NT2/D1 (cell line): ENCODE data around the gene SLC4A1AP.
"Not testable (repeated sequence)": the region's sequence is repeated elsewhere in the genome, so short reads cannot be mapped to it uniquely, and the experiment has no call there.

Experiments used
- DNase-seq: peaks from one replicate; pipeline ENCODE4 v3.0.0-alpha.2; 2011; ENCODE audit warnings: low read depth, low spot score
- H3K27me3 ChIP-seq: 2 replicates; pipeline ENCODE4 v1.6.0; 2011; ENCODE audit warnings: mild to moderate bottlenecking; ENCODE audit not compliant: insufficient read length, insufficient read depth
- H3K36me3 ChIP-seq: 2 replicates; pipeline ENCODE4 v1.6.1; 2011; ENCODE audit warnings: mild to moderate bottlenecking, low read length, mixed read lengths; ENCODE audit not compliant: insufficient read depth, insufficient read length
- H3K4me1 ChIP-seq: 2 replicates; pipeline ENCODE4 v1.5.1; 2011; ENCODE audit not compliant: insufficient read depth, insufficient read length
- H3K4me3 ChIP-seq: 2 replicates; pipeline ENCODE4 v1.5.1; 2011; ENCODE audit warnings: low read depth; ENCODE audit not compliant: insufficient read length
- H3K9ac ChIP-seq: 2 replicates; pipeline ENCODE4 v1.6.0; 2011; ENCODE audit warnings: low read depth; ENCODE audit not compliant: insufficient read length
- H3K9me3 ChIP-seq: 2 replicates; pipeline ENCODE4 v1.5.1; 2011; ENCODE audit warnings: mild to moderate bottlenecking, low read length; ENCODE audit not compliant: insufficient read depth
- SUZ12 ChIP-seq: IDR thresholded peaks from 2 replicates; pipeline ENCODE4 v1.6.1; 2011; ENCODE audit not compliant: insufficient read length, insufficient read depth; ENCODE audit errors: extremely low read depth
- YY1 ChIP-seq: IDR thresholded peaks from 2 replicates; pipeline ENCODE4 v1.6.1; 2011; ENCODE audit not compliant: insufficient read length, insufficient read depth
- ZNF274 ChIP-seq: IDR thresholded peaks from 2 replicates; pipeline ENCODE4 v1.6.1; 2011; ENCODE audit warnings: mild to moderate bottlenecking, low read depth, low read length

SLC4A1AP gene

GRCh38 chr2:27627963-27628766 is 35.5 kb upstream of the SLC4A1AP start:
- peaks cover 48% of the 10 kb centered on the region for H3K36me3 ChIP-seq
- H3K9me3 ChIP-seq = no peaks in the 10 kb centered on the region
- H3K27me3 ChIP-seq = no peaks in the 10 kb centered on the region
- TF ChIP-seq YY1 = no peak
- no peak for TF ChIP-seq ZNF274
- TF ChIP-seq SUZ12 = no peak
- H3K9ac ChIP-seq = peak overlapping the region; percentile 97
- H3K4me1 ChIP-seq = no peaks in the 10 kb centered on the region
- no peak for DNase-seq
- H3K4me3 ChIP-seq = peak overlapping the region; percentile 92

- H3K9ac ChIP-seq = peak within 1 kb of the TSS; percentile 97
Measured at GRCh38 chr2:27628767-27629709, 34.7 kb upstream of the SLC4A1AP start, which contains the start of the genes CCDC121 and GPN1. Gene CCDC121, minus strand, starts transcription at chr2:27629012. Its CDS starts 1,213 bp downstream, at chr2:27627799. Gene GPN1, plus strand, starts transcription at chr2:27629050. Its CDS starts 9 bp downstream, at chr2:27629059.

GRCh38 chr2:27630257-27630656 is 33.4 kb upstream of the SLC4A1AP start:
- H3K4me1 ChIP-seq, H3K27me3 ChIP-seq, H3K4me3 ChIP-seq, H3K9me3 ChIP-seq, H3K9ac ChIP-seq, DNase-seq: not testable (repeated sequence)
- peaks cover 50% of the 10 kb centered on the region for H3K36me3 ChIP-seq

More at GRCh38 chr2:27628767-27629709, 34.7 kb upstream of the SLC4A1AP start, which contains the start of the genes CCDC121 and GPN1:
- H3K36me3 ChIP-seq = peaks cover 50% of the 10 kb centered on the region
- no peaks in the 10 kb centered on the region for H3K9me3 ChIP-seq
- peak; percentile 79 for DNase-seq
- H3K4me1 ChIP-seq = no peaks in the 10 kb centered on the region
- H3K4me3 ChIP-seq = peak within 1 kb of the TSS; percentile 92
- no peak for TF ChIP-seq ZNF274
- TF ChIP-seq YY1 = peak; percentile 83
- no peaks in the 10 kb centered on the region for H3K27me3 ChIP-seq

- no peak for DNase-seq
- peaks cover 83% of the 10 kb centered on the region for H3K36me3 ChIP-seq
- no peak for TF ChIP-seq YY1
- TF ChIP-seq SUZ12 = no peak
- TF ChIP-seq ZNF274 = no peak
Measured at GRCh38 chr2:27634291-27634690, 29.4 kb upstream of the SLC4A1AP start.

GRCh38 chr2:27636766-27637165 is 26.9 kb upstream of the SLC4A1AP start:
- no peak overlapping the region for H3K9ac ChIP-seq
- no peaks in the 10 kb centered on the region for H3K9me3 ChIP-seq
- H3K4me1 ChIP-seq = no peaks in the 10 kb centered on the region
- no peak for TF ChIP-seq YY1
- TF ChIP-seq ZNF274 = no peak
- no peak for TF ChIP-seq SUZ12
- peaks cover 85% of the 10 kb centered on the region for H3K36me3 ChIP-seq
- H3K4me3 ChIP-seq = no peak overlapping the region
- DNase-seq = no peak
- no peaks in the 10 kb centered on the region for H3K27me3 ChIP-seq

More at GRCh38 chr2:27634291-27634690, 29.4 kb upstream of the SLC4A1AP start:
- H3K4me3 ChIP-seq = no peak overlapping the region
- no peaks in the 10 kb centered on the region for H3K9me3 ChIP-seq
- H3K9ac ChIP-seq = no peak overlapping the region
- H3K27me3 ChIP-seq = no peaks in the 10 kb centered on the region
- no peaks in the 10 kb centered on the region for H3K4me1 ChIP-seq

- Histone ChIP-seq H3K9me3 (no peaks in the 10 kb centered on the region), H3K4me1 (no peaks in the 10 kb centered on the region), H3K36me3 (peaks cover 78% of the 10 kb centered on the region), H3K4me3 (no peak overlapping the region), H3K9ac (no peak overlapping the region), H3K27me3 (no peaks in the 10 kb centered on the region)
- TF ChIP-seq ZNF274 (no peak), YY1 (no peak), SUZ12 (no peak)
- DNase-seq = no peak
Measured at GRCh38 chr2:27638037-27638637, 25.6 kb upstream of the SLC4A1AP start.
